ENCODE data around the gene DMXL1.

The DMXL1 gene

DNA sequence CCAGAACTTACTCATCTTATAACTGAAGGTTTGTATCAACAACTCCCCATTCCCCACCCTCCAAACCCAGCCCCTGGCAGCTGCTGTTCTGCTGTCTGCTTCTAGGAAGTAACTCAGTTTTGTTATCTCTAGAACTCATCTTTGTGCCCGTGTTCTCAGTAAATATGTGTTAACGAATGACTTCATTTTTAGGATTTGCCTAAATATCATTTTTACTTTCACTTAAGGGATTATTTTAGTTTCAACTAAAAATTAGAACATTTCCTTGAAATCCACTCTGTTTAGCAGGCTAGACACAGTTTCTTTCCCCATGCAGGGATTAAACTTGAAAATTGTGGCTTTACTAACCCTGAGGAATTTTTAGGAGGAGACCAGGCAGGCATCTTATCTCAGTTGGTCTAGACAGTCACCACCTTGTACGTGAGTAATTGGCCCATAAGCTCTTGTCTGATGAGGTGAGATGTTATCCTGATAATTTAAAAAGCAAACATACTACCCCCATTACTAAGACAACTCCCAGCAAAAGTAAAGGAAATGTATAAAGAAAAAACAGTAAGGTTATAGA lies 216.7 kb downstream of the DMXL1 start (continued):
- TF ChIP-seq SP7 (tag by site-specific recombination; IDR thresholded peaks at IDR 0.05) (peak; percentile 69), ZNF830 (tag by site-specific recombination; IDR thresholded peaks at IDR 0.05; ENCODE audit: low read depth) (no peak), WT1 (tag by site-specific recombination; IDR thresholded peaks at IDR 0.05) (peak; percentile 100), KLF10 (tag by site-specific recombination; IDR thresholded peaks at IDR 0.05) (peak; percentile 31; the same call in 1 of the 2 replicates), ZNF629 (tag by site-specific recombination; IDR thresholded peaks at IDR 0.05) (peak; percentile 39; the same call in 1 of the 2 replicates), PRDM1 (tag by site-specific recombination; IDR thresholded peaks at IDR 0.05) (no peak), FEZF1 (tag by site-specific recombination; IDR thresholded peaks at IDR 0.05) (peak; percentile 41; the same call in 1 of the 2 replicates), ZNF747 (tag by site-specific recombination; IDR thresholded peaks at IDR 0.05) (no peak)
- TF ChIP-seq, protein P1, sequence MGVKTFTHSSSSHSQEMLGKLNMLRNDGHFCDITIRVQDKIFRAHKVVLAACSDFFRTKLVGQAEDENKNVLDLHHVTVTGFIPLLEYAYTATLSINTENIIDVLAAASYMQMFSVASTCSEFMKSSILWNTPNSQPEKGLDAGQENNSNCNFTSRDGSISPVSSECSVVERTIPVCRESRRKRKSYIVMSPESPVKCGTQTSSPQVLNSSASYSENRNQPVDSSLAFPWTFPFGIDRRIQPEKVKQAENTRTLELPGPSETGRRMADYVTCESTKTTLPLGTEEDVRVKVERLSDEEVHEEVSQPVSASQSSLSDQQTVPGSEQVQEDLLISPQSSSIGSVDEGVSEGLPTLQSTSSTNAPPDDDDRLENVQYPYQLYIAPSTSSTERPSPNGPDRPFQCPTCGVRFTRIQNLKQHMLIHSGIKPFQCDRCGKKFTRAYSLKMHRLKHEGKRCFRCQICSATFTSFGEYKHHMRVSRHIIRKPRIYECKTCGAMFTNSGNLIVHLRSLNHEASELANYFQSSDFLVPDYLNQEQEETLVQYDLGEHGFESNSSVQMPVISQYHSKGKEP (tag by site-specific recombination; IDR thresholded peaks at IDR 0.05), result no peak

DNA sequence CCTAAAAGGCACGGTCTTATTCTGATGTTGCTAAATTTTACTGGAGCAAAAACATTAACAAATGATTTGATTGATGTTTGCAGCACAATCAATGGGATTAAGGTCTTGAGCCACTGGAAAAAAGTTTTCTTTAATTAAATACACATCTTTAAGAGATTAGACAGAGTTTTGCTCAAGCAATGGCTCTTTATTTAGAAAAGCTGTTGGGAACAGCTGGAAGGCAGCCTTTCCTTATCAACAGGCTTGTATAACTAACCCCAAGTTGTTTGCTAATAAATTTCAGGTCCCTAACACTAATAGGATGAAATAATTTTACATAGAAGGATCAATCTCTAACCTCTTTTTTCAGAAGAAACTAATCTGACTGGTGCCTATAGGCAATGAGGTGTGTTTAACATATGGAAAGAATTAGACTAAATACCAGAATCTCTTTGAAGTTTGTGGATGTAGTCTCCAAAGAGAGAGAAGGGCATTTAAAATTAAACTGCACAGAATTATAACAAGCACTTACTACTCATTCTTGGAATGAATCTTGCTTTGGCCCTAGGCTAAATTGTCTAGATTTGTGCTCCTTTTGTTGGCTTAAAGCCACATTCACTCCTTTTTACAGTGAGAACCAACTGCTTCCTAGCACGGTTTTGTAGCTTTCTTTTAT lies 217.6 kb downstream of the DMXL1 start:
- H3K4me1 ChIP-seq (ENCODE audit: control insufficient read depth, insufficient read depth, low read length), result peaks cover 21% of the 10 kb centered on the region
- H3K36me3 ChIP-seq (ENCODE audit: control insufficient read depth in 2 of 2, insufficient read depth in 1 of 2, low read length in 2 of 2), result no peaks in the 10 kb centered on the region
- no peak overlapping the region for H3K4me3 ChIP-seq (ENCODE audit: low read depth, low read length)
- POLR2A ChIA-PET, result interaction anchor here (0.6 to 4.3 kb wide), 8 partner anchors 13 to 68 kb away, joined by 3 to 32 read pairs (median 4); no protein-coding TSS in a partner anchor
- CTCF ChIA-PET, result interaction anchor here (3.6 kb wide), 1 partner anchor 123 kb away, joined by 9 read pairs; no protein-coding TSS in a partner anchor
- H3K9me3 ChIP-seq (ENCODE audit: control insufficient read depth, insufficient read depth, low read depth, low read length), result no peaks in the 10 kb centered on the region
- peak overlapping the region; percentile 75 for H3K27ac ChIP-seq (ENCODE audit: extremely low read depth, low read depth, low read length)
- TF ChIP-seq ZNF146 (tag by site-specific recombination; IDR thresholded peaks at IDR 0.05) (no peak), ZSCAN30 (tag by site-specific recombination; IDR thresholded peaks at IDR 0.05) (0 out of 2 replicates have a peak, but pooled peaks have one; percentile 32), WT1 (tag by site-specific recombination; IDR thresholded peaks at IDR 0.05) (peak; percentile 84), ZNF416 (tag by site-specific recombination; IDR thresholded peaks at IDR 0.05) (no peak), TCF7L2 (IDR thresholded peaks at IDR 0.05; ENCODE audit: borderline replicate concordance, low read depth, low read length) (peak; percentile 67; the same call in 1 of the 2 replicates), ZBTB17 (tag by site-specific recombination; IDR thresholded peaks at IDR 0.05) (no peak), ZNF768 (tag by site-specific recombination; IDR thresholded peaks at IDR 0.05) (no peak), HOXA7 (CRISPR knock-in tag; IDR thresholded peaks at IDR 0.05; ENCODE audit: borderline replicate concordance) (no peak), ZXDB (tag by site-specific recombination; IDR thresholded peaks at IDR 0.05) (peak; percentile 24; the same call in 1 of the 2 replicates), GFI1B (tag by site-specific recombination; IDR thresholded peaks at IDR 0.05) (peak; percentile 48; the same call in 1 of the 2 replicates), OSR2 (tag by site-specific recombination; IDR thresholded peaks at IDR 0.05) (peak; percentile 33; the same call in 1 of the 2 replicates), ZNF596 (tag by site-specific recombination; IDR thresholded peaks at IDR 0.05) (no peak), KLF10 (tag by site-specific recombination; IDR thresholded peaks at IDR 0.05) (no peak)
- TF ChIP-seq, protein P2, sequence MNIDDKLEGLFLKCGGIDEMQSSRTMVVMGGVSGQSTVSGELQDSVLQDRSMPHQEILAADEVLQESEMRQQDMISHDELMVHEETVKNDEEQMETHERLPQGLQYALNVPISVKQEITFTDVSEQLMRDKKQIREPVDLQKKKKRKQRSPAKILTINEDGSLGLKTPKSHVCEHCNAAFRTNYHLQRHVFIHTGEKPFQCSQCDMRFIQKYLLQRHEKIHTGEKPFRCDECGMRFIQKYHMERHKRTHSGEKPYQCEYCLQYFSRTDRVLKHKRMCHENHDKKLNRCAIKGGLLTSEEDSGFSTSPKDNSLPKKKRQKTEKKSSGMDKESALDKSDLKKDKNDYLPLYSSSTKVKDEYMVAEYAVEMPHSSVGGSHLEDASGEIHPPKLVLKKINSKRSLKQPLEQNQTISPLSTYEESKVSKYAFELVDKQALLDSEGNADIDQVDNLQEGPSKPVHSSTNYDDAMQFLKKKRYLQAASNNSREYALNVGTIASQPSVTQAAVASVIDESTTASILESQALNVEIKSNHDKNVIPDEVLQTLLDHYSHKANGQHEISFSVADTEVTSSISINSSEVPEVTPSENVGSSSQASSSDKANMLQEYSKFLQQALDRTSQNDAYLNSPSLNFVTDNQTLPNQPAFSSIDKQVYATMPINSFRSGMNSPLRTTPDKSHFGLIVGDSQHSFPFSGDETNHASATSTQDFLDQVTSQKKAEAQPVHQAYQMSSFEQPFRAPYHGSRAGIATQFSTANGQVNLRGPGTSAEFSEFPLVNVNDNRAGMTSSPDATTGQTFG (tag by site-specific recombination; IDR thresholded peaks at IDR 0.05; ENCODE audit: borderline replicate concordance), result no peak
- TF ChIP-seq, protein P3, sequence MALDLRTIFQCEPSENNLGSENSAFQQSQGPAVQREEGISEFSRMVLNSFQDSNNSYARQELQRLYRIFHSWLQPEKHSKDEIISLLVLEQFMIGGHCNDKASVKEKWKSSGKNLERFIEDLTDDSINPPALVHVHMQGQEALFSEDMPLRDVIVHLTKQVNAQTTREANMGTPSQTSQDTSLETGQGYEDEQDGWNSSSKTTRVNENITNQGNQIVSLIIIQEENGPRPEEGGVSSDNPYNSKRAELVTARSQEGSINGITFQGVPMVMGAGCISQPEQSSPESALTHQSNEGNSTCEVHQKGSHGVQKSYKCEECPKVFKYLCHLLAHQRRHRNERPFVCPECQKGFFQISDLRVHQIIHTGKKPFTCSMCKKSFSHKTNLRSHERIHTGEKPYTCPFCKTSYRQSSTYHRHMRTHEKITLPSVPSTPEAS (tag by site-specific recombination; IDR thresholded peaks at IDR 0.05), result no peak
- TF ChIP-seq, protein P4, sequence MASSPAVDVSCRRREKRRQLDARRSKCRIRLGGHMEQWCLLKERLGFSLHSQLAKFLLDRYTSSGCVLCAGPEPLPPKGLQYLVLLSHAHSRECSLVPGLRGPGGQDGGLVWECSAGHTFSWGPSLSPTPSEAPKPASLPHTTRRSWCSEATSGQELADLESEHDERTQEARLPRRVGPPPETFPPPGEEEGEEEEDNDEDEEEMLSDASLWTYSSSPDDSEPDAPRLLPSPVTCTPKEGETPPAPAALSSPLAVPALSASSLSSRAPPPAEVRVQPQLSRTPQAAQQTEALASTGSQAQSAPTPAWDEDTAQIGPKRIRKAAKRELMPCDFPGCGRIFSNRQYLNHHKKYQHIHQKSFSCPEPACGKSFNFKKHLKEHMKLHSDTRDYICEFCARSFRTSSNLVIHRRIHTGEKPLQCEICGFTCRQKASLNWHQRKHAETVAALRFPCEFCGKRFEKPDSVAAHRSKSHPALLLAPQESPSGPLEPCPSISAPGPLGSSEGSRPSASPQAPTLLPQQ (tag by site-specific recombination; IDR thresholded peaks at IDR 0.05), result no peak
- TF ChIP-seq, protein P5, sequence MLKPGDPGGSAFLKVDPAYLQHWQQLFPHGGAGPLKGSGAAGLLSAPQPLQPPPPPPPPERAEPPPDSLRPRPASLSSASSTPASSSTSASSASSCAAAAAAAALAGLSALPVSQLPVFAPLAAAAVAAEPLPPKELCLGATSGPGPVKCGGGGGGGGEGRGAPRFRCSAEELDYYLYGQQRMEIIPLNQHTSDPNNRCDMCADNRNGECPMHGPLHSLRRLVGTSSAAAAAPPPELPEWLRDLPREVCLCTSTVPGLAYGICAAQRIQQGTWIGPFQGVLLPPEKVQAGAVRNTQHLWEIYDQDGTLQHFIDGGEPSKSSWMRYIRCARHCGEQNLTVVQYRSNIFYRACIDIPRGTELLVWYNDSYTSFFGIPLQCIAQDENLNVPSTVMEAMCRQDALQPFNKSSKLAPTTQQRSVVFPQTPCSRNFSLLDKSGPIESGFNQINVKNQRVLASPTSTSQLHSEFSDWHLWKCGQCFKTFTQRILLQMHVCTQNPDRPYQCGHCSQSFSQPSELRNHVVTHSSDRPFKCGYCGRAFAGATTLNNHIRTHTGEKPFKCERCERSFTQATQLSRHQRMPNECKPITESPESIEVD (tag by site-specific recombination; IDR thresholded peaks at IDR 0.05), result peak; percentile 82
- TF ChIP-seq, protein P6, sequence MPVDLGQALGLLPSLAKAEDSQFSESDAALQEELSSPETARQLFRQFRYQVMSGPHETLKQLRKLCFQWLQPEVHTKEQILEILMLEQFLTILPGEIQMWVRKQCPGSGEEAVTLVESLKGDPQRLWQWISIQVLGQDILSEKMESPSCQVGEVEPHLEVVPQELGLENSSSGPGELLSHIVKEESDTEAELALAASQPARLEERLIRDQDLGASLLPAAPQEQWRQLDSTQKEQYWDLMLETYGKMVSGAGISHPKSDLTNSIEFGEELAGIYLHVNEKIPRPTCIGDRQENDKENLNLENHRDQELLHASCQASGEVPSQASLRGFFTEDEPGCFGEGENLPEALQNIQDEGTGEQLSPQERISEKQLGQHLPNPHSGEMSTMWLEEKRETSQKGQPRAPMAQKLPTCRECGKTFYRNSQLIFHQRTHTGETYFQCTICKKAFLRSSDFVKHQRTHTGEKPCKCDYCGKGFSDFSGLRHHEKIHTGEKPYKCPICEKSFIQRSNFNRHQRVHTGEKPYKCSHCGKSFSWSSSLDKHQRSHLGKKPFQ (tag by site-specific recombination; IDR thresholded peaks at IDR 0.05), result 0 out of 2 replicates have a peak, but pooled peaks have one; percentile 54

Measured in HEK293 (cell line).